Right lobe of liver (tissue), 6 donors: Measurements from ENCODE around the gene CSF1R. TPM values are rescaled to one million over a fixed set of nuclear protein-coding genes. Genes with fewer than 3 reads are reported as not detected.
"Not testable (repeated sequence)": the region's sequence is repeated elsewhere in the genome, so short reads cannot be mapped to it uniquely, and the experiment has no call there.

Experiments
- ATAC-seq, 4 donors: fragments of 200-7000 bp; cut with Tn5 transposase; one replicate each; pipeline ENCODE4 v1.9.1; 2020; ENCODE audit warnings: mild to moderate bottlenecking in 4 of 4, moderate library complexity in 4 of 4
- DNase-seq, 3 donors: peaks; one replicate each; pipeline ENCODE4 v3.0.0-alpha.2; 2020
- H3K27ac ChIP-seq, 3 donors: fragments of 200-600 bp; one replicate each; pipeline ENCODE4 v1.8.0; 2022
- H3K27me3 ChIP-seq, 2 donors: fragments of 200-600 bp; one replicate each; pipeline ENCODE4 v1.8.0; 2022
- H3K36me3 ChIP-seq, 4 donors: fragments of 200-600 bp; sonication (generic) in 1 of 4; one replicate each; pipeline versions ENCODE4 v1.5.1 to v1.8.0; 2017 to 2022; ENCODE audit warnings: control low read depth in 1 of 4
- H3K4me1 ChIP-seq, 4 donors: fragments of 200-600 bp; sonication (generic) in 1 of 4; one replicate each; pipeline versions ENCODE4 v1.5.1 to v1.8.0; 2017 to 2022; ENCODE audit warnings: control low read depth in 1 of 4
- H3K4me3 ChIP-seq, 3 donors: fragments of 200-600 bp; one replicate each; pipeline ENCODE4 v1.8.0; 2022
- H3K9me3 ChIP-seq, 4 donors: fragments of 200-600 bp; sonication (generic) in 1 of 4; one replicate each; pipeline versions ENCODE4 v1.5.1 to v1.8.0; 2017 to 2022; ENCODE audit warnings: control low read depth in 1 of 4
- POLR2A ChIP-seq: fragments of 450-650 bp; IDR thresholded peaks from one replicate; pipeline ENCODE4 v1.6.1; 2017; ENCODE audit warnings: antibody characterized with exemption, mild to moderate bottlenecking
- WGBS: methylation state at CpG from one replicate; pipeline ENCODE4 v1.1.6; 2018; ENCODE audit warnings: low coverage, low lambda C conversion rate; ENCODE audit not compliant: insufficient coverage; ENCODE audit errors: missing lambda C conversion rate; 5-methylcytosine and 5-hydroxymethylcytosine counted together
- intact Hi-C, 2 donors: fragments of 100-400 bp; cut with DNase I; formaldehyde crosslinking; loops; one replicate each; pipeline versions ENCODE4 v1.11.2 to v1.14.1; 2022
- total RNA-seq, 6 experiments: library from RNA; depleted of rRNA in 2 of 6; stranded (reverse); fragments of >200 nt in 2 of 6; fragmentation: NEBNext Ultra II Directional in 3 of 6; extraction: Animal tissue kit (Norgen Biotek cat#: 25700) in 3 of 6; gene quantifications; one replicate each; pipeline versions ENCODE4 v1.1.0 to v1.2.4, GENCODE V29; 2016 to 2023
- TF ChIP-seq, protein P1 (sequence below), 4 donors: fragments of 200-600 bp in 3 of 4; fragments of 450-650 bp in 1 of 4; IDR thresholded peaks; one replicate each; pipeline versions ENCODE4 v1.5.1 to v1.8.0; 2016 to 2022; ENCODE audit warnings: antibody characterized with exemption in 4 of 4, mild to moderate bottlenecking in 2 of 4
- donor health status: DM: no; HTN: yes; CAD: no.
- donor health status: DM: no; HTN: no; CAD: no.
- donor health status: DM: no; HTN: no; CAD: no.
- donor health status: DM: no; HTN: yes; CAD: no.
- donor health status: DM: no; HTN: yes; CAD: no.

The CSF1R gene
- total RNA-seq, 6 experiments from 2014 or later = 13.0 to 45.1 (median 16.3) TPM

DNA sequence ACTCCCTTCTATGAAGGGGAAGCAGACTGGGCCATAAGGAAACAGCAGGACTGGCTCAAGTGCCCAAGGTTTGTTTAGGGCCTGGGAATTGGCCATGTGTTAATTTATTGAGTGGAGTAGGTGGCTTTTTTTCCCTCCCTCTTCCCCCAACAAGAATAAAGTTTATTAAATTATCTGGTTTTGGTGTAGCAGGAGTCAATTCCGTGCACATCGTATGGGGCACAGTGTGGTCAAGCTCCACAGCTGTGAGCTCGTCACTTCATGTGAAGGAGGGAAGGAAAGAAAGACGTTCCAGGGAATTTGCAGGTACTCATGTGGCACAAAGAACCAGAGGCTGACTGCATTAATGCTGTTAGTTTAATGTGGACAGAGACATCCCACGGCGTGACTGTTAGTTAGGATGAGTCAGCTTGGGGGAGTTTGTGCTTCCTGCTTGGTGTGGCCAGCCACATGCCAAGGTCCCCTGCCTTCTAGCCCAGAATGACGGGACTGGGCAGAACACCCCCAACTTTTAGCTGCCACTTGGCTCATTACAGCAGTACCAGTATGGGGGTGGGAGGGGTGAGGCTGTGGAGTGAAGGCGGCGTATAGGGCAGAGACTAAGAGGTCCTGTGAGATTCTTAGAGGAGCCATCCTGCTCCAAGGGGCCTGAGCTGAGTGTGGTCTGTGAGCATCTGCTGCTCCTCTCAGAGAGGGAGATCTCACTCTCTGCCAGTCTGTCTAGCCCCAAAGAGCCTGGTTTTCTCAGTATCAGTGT, 33.2 kb downstream of the CSF1R start:
- H3K27ac ChIP-seq = no peak overlapping the region
- TF ChIP-seq POLR2A = no peak
- TF ChIP-seq, protein P1, sequence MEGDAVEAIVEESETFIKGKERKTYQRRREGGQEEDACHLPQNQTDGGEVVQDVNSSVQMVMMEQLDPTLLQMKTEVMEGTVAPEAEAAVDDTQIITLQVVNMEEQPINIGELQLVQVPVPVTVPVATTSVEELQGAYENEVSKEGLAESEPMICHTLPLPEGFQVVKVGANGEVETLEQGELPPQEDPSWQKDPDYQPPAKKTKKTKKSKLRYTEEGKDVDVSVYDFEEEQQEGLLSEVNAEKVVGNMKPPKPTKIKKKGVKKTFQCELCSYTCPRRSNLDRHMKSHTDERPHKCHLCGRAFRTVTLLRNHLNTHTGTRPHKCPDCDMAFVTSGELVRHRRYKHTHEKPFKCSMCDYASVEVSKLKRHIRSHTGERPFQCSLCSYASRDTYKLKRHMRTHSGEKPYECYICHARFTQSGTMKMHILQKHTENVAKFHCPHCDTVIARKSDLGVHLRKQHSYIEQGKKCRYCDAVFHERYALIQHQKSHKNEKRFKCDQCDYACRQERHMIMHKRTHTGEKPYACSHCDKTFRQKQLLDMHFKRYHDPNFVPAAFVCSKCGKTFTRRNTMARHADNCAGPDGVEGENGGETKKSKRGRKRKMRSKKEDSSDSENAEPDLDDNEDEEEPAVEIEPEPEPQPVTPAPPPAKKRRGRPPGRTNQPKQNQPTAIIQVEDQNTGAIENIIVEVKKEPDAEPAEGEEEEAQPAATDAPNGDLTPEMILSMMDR (IDR thresholded peaks at IDR 0.05) = no peak
- H3K36me3 ChIP-seq = peaks cover 0 to 59% (median 31%) of the 10 kb centered on the region in 4 donors
- no peaks in the 10 kb centered on the region for H3K27me3 ChIP-seq
- no peaks in the 10 kb centered on the region for H3K9me3 ChIP-seq
- H3K4me3 ChIP-seq = no peak overlapping the region
- no peaks in the 10 kb centered on the region for H3K4me1 ChIP-seq
- intact Hi-C loops = no loop called here
- 68% methylated on average over 4 of the region's 9 CpGs for WGBS
- ATAC-seq = peak in 1 of 4 donors; percentile 9
- DNase-seq = no peak

DNA sequence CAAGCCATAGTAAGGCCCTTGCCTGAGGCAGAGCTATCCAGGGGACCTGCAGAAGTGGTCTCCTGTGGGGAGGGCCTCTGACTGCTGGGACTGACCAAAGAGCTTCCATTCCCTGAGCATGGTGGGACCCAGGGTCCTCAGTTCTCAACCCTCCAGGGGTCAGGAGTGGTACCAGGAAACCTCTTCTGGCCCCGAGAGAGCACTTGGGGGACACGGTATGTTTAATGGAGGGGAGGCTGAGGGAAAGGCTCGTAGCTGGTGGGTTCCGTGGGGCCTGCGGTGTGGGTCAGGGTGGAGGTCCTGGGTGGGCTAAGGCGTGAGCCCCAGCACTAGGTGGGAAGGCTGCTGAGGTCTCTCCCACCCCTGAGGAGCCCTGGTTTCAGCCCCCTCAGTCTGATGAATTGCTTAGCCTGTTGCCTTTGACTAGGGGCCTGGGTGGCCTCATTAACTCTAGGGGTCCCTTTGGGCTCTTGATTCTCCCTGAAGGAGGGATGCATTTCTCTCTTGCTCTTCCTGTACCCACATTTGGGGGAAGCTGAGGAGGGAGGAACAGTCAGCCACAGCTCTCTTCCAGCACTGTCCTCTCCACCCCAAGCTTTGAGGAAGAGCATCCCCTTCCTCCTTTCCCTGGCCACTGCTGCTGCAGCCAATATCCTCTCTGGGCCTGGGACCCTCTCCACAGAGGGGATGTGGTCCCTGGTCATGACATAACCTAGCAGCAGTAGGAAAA, 34.0 kb downstream of the CSF1R start:
- no peaks in the 10 kb centered on the region for H3K9me3 ChIP-seq
- no peak overlapping the region for H3K27ac ChIP-seq
- WGBS = 80% methylated on average over 1 of the region's 6 CpGs
- no peak overlapping the region for H3K4me3 ChIP-seq
- DNase-seq = no peak
- no peak for ATAC-seq
- H3K36me3 ChIP-seq = peaks cover 0 to 66% (median 35%) of the 10 kb centered on the region in 4 donors
- TF ChIP-seq, protein P1 (IDR thresholded peaks at IDR 0.05) = no peak
- no peak for TF ChIP-seq POLR2A
- no peaks in the 10 kb centered on the region for H3K27me3 ChIP-seq
- intact Hi-C loops = no loop called here
- H3K4me1 ChIP-seq = no peaks in the 10 kb centered on the region

DNA sequence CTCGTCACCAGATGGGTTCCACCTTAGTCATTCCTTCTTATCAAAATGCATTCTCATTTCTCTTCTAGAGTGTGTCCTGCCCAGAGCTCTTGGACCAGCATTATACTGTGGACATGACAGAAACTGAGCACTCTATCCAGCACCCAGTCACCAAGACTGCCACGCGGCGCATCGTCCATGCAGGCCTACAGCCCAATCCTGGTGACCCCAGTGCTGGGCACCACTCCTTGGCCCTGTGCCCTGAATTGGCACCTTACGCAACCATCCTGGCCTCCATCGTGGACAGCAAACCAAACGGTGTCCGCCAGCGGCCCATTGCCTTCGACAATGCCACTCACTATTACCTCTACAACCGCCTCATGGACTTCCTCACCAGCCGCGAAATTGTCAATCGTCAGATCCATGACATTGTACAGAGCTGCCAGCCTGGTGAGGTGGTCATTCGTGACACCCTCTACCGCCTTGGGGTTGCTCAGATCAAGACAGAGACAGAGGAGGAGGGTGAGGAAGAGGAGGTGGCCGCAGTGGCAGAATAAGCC, 34.6 kb downstream of the CSF1R start:
- 78% methylated on average over 17 of the region's 18 CpGs for WGBS
- intact Hi-C loops = no loop called here
- H3K27ac ChIP-seq = no peak overlapping the region
- no peaks in the 10 kb centered on the region for H3K27me3 ChIP-seq
- TF ChIP-seq POLR2A = no peak
- TF ChIP-seq, protein P1 (IDR thresholded peaks at IDR 0.05) = no peak
- H3K9me3 ChIP-seq = no peaks in the 10 kb centered on the region
- H3K4me1 ChIP-seq = no peaks in the 10 kb centered on the region
- H3K36me3 ChIP-seq = peaks cover 0 to 73% (median 36%) of the 10 kb centered on the region in 4 donors
- H3K4me3 ChIP-seq = no peak overlapping the region
- no peak for DNase-seq
- ATAC-seq = peak in 1 of 4 donors; percentile 7

DNA sequence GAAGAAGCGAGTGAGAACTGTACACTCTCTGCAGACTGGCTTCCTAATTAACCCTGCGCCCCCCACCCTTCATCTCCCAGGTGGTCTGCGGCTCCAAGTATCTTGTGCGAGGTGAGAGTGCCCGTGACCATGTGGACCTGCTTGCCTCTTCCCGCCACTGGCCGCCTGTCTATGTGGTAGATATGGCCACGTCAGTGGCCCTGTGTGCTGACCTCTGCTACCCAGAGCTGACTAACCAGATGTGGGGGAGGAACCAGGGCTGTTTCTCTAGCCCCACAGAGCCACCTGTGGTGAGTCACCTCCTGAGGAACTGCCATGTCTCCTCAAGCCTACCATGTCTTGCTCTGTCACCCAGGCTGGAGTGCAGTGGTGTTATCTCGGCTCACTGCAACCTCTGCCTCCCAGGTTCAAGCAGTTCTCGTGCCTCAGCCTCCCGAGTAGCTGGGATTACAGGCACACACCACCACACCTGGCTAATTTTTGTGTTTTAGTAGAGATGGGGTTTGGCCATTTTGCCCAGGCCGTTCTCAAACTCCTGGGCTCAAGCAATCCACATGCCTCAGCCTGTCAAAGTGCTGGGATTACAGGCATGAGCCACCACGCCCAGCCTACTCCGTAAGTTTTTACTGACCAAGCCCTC, 36.1 kb downstream of the CSF1R start:
- ATAC-seq = peak in 1 of 4 donors; percentile 15
- H3K27me3 ChIP-seq, H3K4me3 ChIP-seq, intact Hi-C loops, H3K27ac ChIP-seq, H3K9me3 ChIP-seq, H3K4me1 ChIP-seq, DNase-seq: not testable (repeated sequence)
- WGBS = no CpG with 5 or more reads among the region's 14 CpGs
- H3K36me3 ChIP-seq = peaks cover 0 to 81% (median 42%) of the 10 kb centered on the region in 4 donors
